Measurements from ENCODE around the gene CD163L1.

The CD163L1 gene

DNA sequence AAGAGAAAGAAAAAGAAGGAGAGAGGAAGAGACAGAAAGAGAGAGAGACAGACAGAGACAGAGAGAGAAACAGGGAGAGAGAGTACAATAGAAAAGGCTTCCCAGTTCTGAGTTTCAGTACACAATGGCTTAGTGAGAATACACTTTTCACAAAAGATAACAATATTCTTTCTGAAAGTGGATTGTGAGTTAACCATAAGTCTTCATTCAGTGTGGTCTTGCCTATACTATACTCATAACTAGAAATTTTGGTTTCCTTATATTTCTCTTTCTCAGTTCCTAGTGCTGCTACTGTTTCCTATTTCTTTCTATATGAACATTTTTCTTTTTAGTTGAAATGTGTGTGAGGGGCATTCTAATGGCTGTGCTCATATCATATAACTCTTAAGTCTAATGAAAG lies 9.3 kb downstream of the CD163L1 start:
- TF ChIP-seq EZH2phosphoT487 (conservative IDR thresholded peaks at IDR 0.05; ENCODE audit: low read length), result no peak
- TF ChIP-seq, protein P1, sequence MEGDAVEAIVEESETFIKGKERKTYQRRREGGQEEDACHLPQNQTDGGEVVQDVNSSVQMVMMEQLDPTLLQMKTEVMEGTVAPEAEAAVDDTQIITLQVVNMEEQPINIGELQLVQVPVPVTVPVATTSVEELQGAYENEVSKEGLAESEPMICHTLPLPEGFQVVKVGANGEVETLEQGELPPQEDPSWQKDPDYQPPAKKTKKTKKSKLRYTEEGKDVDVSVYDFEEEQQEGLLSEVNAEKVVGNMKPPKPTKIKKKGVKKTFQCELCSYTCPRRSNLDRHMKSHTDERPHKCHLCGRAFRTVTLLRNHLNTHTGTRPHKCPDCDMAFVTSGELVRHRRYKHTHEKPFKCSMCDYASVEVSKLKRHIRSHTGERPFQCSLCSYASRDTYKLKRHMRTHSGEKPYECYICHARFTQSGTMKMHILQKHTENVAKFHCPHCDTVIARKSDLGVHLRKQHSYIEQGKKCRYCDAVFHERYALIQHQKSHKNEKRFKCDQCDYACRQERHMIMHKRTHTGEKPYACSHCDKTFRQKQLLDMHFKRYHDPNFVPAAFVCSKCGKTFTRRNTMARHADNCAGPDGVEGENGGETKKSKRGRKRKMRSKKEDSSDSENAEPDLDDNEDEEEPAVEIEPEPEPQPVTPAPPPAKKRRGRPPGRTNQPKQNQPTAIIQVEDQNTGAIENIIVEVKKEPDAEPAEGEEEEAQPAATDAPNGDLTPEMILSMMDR (IDR thresholded peaks at IDR 0.05; ENCODE audit: insufficient read depth, low read length, poor library complexity, severe bottlenecking), result no peak

GRCh38 chr12:7433276-7433822 lies 10.6 kb downstream of the CD163L1 start:
- Histone ChIP-seq H2AFZ (ENCODE audit: low read depth, low read length, severe bottlenecking) (no peak overlapping the region), H3K79me2 (ENCODE audit: insufficient read depth, low read length) (no peaks in the 10 kb centered on the region), H3K27ac (ENCODE audit: low read depth, low read length) (no peak overlapping the region), H3K9ac (ENCODE audit: low read length) (no peak overlapping the region), H3K27me3 (ENCODE audit: low read length) (no peaks in the 10 kb centered on the region), H3F3A (ENCODE audit: insufficient read depth) (no peaks in the 10 kb centered on the region), H3K36me3 (ENCODE audit: low read length) (no peaks in the 10 kb centered on the region), H4K20me1 (ENCODE audit: low read depth, low read length) (no peaks in the 10 kb centered on the region), H3K9me2 (replicated peaks; ENCODE audit: insufficient read depth, low read length) (no peaks in the 10 kb centered on the region), H3K4me2 (ENCODE audit: low read depth, low read length, poor library complexity, severe bottlenecking) (no peak overlapping the region), H3K9me3 (ENCODE audit: insufficient read depth, low read length) (no peaks in the 10 kb centered on the region), H3K4me3 (ENCODE audit: insufficient read depth, low read length, poor library complexity, severe bottlenecking) (no peak overlapping the region)
- TF ChIP-seq, protein P1 (IDR thresholded peaks at IDR 0.05; ENCODE audit: insufficient read depth, low read length, poor library complexity, severe bottlenecking), result no peak
- TF ChIP-seq EZH2phosphoT487 (conservative IDR thresholded peaks at IDR 0.05; ENCODE audit: low read length), result no peak

More for the DNA sequence above, 9.3 kb downstream of the CD163L1 start:
- Histone ChIP-seq H3K9ac (ENCODE audit: low read length) (no peak overlapping the region), H3K9me2 (replicated peaks; ENCODE audit: insufficient read depth, low read length) (no peaks in the 10 kb centered on the region), H3K9me3 (ENCODE audit: insufficient read depth, low read length) (no peaks in the 10 kb centered on the region), H3K36me3 (ENCODE audit: low read length) (no peaks in the 10 kb centered on the region), H2AFZ (ENCODE audit: low read depth, low read length, severe bottlenecking) (no peak overlapping the region), H3K27me3 (ENCODE audit: low read length) (no peaks in the 10 kb centered on the region), H3F3A (ENCODE audit: insufficient read depth) (no peaks in the 10 kb centered on the region), H4K20me1 (ENCODE audit: low read depth, low read length) (no peaks in the 10 kb centered on the region), H3K27ac (ENCODE audit: low read depth, low read length) (no peak overlapping the region), H3K4me2 (ENCODE audit: low read depth, low read length, poor library complexity, severe bottlenecking) (no peak overlapping the region), H3K79me2 (ENCODE audit: insufficient read depth, low read length) (no peaks in the 10 kb centered on the region), H3K4me3 (ENCODE audit: insufficient read depth, low read length, poor library complexity, severe bottlenecking) (no peak overlapping the region)

DNA sequence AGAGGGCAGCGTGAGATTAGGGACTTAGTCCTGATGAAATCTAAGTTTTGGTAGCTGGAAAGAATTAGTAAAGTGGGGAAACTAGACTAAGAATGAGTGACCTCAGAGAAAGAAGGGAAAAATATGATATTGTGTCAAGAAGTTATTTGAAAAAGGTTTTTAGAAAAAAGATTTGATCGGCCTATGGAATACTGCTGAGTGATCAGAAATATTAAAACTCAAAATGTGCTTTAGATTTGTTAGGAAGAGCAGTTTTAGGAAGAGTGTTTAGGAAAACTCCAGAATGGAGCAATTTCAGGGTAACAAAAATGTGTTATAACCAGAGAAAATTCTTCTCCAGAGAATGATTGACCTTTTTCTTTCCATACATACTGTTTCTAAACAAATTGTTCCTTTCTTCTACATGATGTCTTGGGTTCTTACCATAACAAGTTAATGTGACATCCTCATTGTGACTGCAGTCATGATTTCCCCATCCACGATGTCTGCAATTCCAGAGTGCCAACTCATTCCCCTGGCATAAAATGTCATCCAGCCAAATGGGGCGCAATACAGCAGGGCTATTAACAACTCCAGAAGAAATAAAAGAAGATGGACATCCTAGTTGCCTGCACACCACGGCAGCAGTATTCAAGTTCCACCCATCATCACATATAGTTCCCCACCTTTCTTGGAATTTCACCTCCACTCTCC lies 11.8 kb downstream of the CD163L1 start:
- no peaks in the 10 kb centered on the region for H3K36me3 ChIP-seq (ENCODE audit: low read length)
- H3K27me3 ChIP-seq (ENCODE audit: low read length), result no peaks in the 10 kb centered on the region
- H3K9me2 ChIP-seq (replicated peaks; ENCODE audit: insufficient read depth, low read length), result no peaks in the 10 kb centered on the region
- TF ChIP-seq, protein P1 (IDR thresholded peaks at IDR 0.05; ENCODE audit: insufficient read depth, low read length, poor library complexity, severe bottlenecking), result no peak
- TF ChIP-seq EZH2phosphoT487 (conservative IDR thresholded peaks at IDR 0.05; ENCODE audit: low read length), result no peak
- H3K79me2 ChIP-seq (ENCODE audit: insufficient read depth, low read length), result no peaks in the 10 kb centered on the region
- H3K27ac ChIP-seq (ENCODE audit: low read depth, low read length), result no peak overlapping the region
- H3K4me3 ChIP-seq (ENCODE audit: insufficient read depth, low read length, poor library complexity, severe bottlenecking), result no peak overlapping the region
- no peak overlapping the region for H3K9ac ChIP-seq (ENCODE audit: low read length)
- H3K4me2 ChIP-seq (ENCODE audit: low read depth, low read length, poor library complexity, severe bottlenecking), result no peak overlapping the region
- H3F3A ChIP-seq (ENCODE audit: insufficient read depth), result no peaks in the 10 kb centered on the region
- H2AFZ ChIP-seq (ENCODE audit: low read depth, low read length, severe bottlenecking), result no peak overlapping the region
- H4K20me1 ChIP-seq (ENCODE audit: low read depth, low read length), result no peaks in the 10 kb centered on the region
- H3K9me3 ChIP-seq (ENCODE audit: insufficient read depth, low read length), result no peaks in the 10 kb centered on the region
